Stimulated activated naive B cell treated with anti-CD40 and anti-IgM and Interleukin-4, amounts not matched to agents 10 μg/mL and 1 μg/mL and 100 μg/mL, for 72 hours (primary cell): ENCODE measurements around the gene ANK2.

Experiments
- ATAC-seq, 2 donors: fragments of 150-1000 bp; cut with Tn5 transposase; replicated peaks; 2 replicates each; pipeline ENCODE4 v1.10.0; 2021; ENCODE audit warnings: moderate library complexity in 1 of 2
- DNase-seq: peaks from one replicate; pipeline ENCODE4 v3.0.0; 2021
- H3K27ac Mint-ChIP-seq: one replicate; pipeline ENCODE4 v1.8.0; 2022; ENCODE audit warnings: mild to moderate bottlenecking, mixed read lengths
- H3K27me3 Mint-ChIP-seq, 2 donors: one replicate each; pipeline ENCODE4 v1.8.0; 2022; ENCODE audit warnings: mixed read lengths in 2 of 2
- H3K36me3 Mint-ChIP-seq, 2 donors: one replicate each; pipeline ENCODE4 v1.8.0; 2022; ENCODE audit warnings: mixed read lengths in 2 of 2, mild to moderate bottlenecking in 1 of 2
- H3K4me1 Mint-ChIP-seq, 2 donors: one replicate each; pipeline ENCODE4 v1.8.0; 2022; ENCODE audit warnings: mixed read lengths in 2 of 2, mild to moderate bottlenecking in 1 of 2
- H3K4me3 Mint-ChIP-seq, 2 donors: one replicate each; pipeline ENCODE4 v1.8.0; 2022; ENCODE audit warnings: mild to moderate bottlenecking in 2 of 2, mixed read lengths in 2 of 2, moderate library complexity in 1 of 2
- H3K9me3 Mint-ChIP-seq, 2 donors: one replicate each; pipeline ENCODE4 v1.8.0; 2022; ENCODE audit warnings: mixed read lengths in 2 of 2, mild to moderate bottlenecking in 1 of 2

Gene ANK2

GRCh38 chr4:113335746-113336145, 286.3 kb downstream of the ANK2 start:
- Mint-ChIP-seq H3K27ac (no peak overlapping the region), H3K4me1 (no peaks in the 10 kb centered on the region), H3K36me3 (no peaks in the 10 kb centered on the region), H3K27me3 (peaks cover 6 to 12% of the 10 kb centered on the region in 2 donors), H3K9me3 (no peaks in the 10 kb centered on the region), H3K4me3 (no peak overlapping the region)
- DNase-seq, result no peak
- ATAC-seq, result no peak

DNA sequence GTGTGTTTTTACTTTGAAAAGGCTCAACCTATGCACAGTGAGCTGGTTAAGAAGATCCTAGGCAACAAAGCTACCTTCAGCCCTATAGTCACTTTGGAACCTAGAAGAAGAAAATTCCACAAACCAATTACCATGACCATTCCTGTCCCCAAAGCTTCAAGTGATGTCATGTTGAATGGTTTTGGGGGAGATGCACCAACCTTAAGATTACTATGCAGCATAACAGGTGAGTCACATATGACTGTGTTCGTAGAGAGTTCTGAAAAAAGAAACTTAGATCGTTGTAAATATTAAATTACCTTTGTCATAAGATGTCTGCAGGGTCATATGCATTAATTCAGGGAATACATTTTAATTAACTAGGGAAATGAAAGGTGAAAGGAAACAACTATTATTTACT, 287.1 kb downstream of the ANK2 start:
- peaks cover 6 to 12% of the 10 kb centered on the region in 2 donors for H3K27me3 Mint-ChIP-seq
- H3K4me3 Mint-ChIP-seq, result no peak overlapping the region
- no peak for DNase-seq
- ATAC-seq, result no peak
- H3K36me3 Mint-ChIP-seq, result no peaks in the 10 kb centered on the region
- H3K27ac Mint-ChIP-seq, result no peak overlapping the region
- H3K9me3 Mint-ChIP-seq, result no peaks in the 10 kb centered on the region
- no peaks in the 10 kb centered on the region for H3K4me1 Mint-ChIP-seq

- DNase-seq (no peak), ATAC-seq (no peak)
- H3K27ac Mint-ChIP-seq, result no peak overlapping the region
- peaks cover 0 to 2% of the 10 kb centered on the region in 2 donors for H3K9me3 Mint-ChIP-seq
- H3K4me3 Mint-ChIP-seq, result no peak overlapping the region
- H3K4me1 Mint-ChIP-seq, result no peaks in the 10 kb centered on the region
- H3K27me3 Mint-ChIP-seq, result peaks cover 6 to 12% of the 10 kb centered on the region in 2 donors
- no peaks in the 10 kb centered on the region for H3K36me3 Mint-ChIP-seq
Measured at GRCh38 chr4:113339430-113339813, 290.0 kb downstream of the ANK2 start.

DNA sequence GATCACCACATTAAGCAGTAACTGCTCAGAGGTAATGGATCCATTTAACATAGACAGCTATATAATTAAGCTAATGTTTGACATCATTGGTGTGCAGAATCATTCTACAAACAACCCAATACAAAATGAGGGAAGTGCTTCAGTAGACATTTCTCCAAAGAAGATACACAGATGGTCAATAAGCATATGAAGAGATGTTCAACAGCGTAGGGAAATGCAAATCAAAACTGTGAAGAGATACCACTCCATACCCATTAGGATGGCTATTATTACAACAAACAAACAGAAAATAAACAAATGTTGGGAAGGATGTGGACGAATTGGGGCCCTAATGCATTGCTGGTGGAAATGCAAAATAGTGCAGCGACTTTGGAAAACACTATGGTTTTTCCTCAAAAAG, 294.6 kb downstream of the ANK2 start:
- H3K27me3 Mint-ChIP-seq, result peaks cover 11% of the 10 kb centered on the region in 2 donors
- ATAC-seq (no peak), DNase-seq (no peak)
- no peak overlapping the region for H3K4me3 Mint-ChIP-seq
- no peaks in the 10 kb centered on the region for H3K36me3 Mint-ChIP-seq
- peaks cover 0 to 2% of the 10 kb centered on the region in 2 donors for H3K9me3 Mint-ChIP-seq
- H3K4me1 Mint-ChIP-seq, result peaks cover 0 to under 1% of the 10 kb centered on the region in 2 donors
- no peak overlapping the region for H3K27ac Mint-ChIP-seq

- H3K27ac Mint-ChIP-seq, result no peak overlapping the region
- H3K4me1 Mint-ChIP-seq, result peaks cover 3 to 8% of the 10 kb centered on the region in 2 donors
- H3K4me3 Mint-ChIP-seq, result no peak overlapping the region
- peaks cover 9 to 21% of the 10 kb centered on the region in 2 donors for H3K27me3 Mint-ChIP-seq
- ATAC-seq, result no peak
- H3K36me3 Mint-ChIP-seq, result no peaks in the 10 kb centered on the region
- DNase-seq, result no peak
- H3K9me3 Mint-ChIP-seq, result peaks cover 0 to 2% of the 10 kb centered on the region in 2 donors
Measured at GRCh38 chr4:113347245-113347644, 297.8 kb downstream of the ANK2 start.

DNA sequence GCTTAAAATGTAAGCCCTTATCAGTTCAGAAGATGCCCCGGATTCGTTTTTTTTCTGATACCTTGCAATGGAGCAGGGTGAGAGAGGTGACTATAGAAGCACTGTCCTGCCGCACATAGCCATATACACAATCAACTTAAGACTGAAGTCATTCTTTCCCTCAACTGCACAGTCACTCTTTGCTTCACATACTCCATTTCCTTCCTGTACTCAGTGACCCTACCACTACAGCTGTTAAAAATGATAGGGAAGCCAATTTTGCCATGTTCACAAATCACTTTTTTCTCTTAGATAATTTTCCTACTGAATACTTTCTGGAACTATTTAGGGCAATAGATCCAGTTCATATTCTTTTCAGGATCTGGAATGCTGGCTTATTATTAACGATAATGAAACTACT, 300.0 kb downstream of the ANK2 start:
- ATAC-seq, result no peak

DNA sequence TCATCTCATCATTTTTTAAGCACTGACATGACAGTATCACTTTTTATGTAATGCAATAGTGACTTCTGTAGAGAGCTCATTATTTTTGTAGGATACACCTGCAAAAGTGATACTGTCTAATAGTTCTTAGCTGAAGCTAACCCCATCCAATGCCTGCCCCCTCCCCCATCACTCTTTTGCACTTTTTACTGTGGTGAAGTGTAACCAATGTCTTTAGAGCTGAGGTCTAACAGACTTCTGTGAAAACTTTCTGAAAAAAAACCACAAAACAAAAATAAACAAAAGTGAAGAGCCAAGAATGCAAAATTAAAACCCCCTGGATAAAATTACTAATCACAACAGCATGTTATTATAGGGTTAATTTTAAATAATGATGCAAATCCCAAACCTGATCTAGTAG, 301.1 kb downstream of the ANK2 start:
- ATAC-seq, result no peak
- H3K27me3 Mint-ChIP-seq, result peaks cover 40 to 52% of the 10 kb centered on the region in 2 donors
- no peak overlapping the region for H3K27ac Mint-ChIP-seq
- no peak overlapping the region for H3K4me3 Mint-ChIP-seq
- no peaks in the 10 kb centered on the region for H3K36me3 Mint-ChIP-seq
- DNase-seq, result no peak
- peaks cover 13 to 22% of the 10 kb centered on the region in 2 donors for H3K4me1 Mint-ChIP-seq
- no peaks in the 10 kb centered on the region for H3K9me3 Mint-ChIP-seq

More for the DNA sequence above, 300.0 kb downstream of the ANK2 start:
- DNase-seq, result no peak
- H3K4me3 Mint-ChIP-seq, result no peak overlapping the region
- no peaks in the 10 kb centered on the region for H3K9me3 Mint-ChIP-seq
- no peaks in the 10 kb centered on the region for H3K36me3 Mint-ChIP-seq
- peaks cover 3 to 10% of the 10 kb centered on the region in 2 donors for H3K4me1 Mint-ChIP-seq
- H3K27me3 Mint-ChIP-seq, result peaks cover 30 to 43% of the 10 kb centered on the region in 2 donors
- no peak overlapping the region for H3K27ac Mint-ChIP-seq

DNA sequence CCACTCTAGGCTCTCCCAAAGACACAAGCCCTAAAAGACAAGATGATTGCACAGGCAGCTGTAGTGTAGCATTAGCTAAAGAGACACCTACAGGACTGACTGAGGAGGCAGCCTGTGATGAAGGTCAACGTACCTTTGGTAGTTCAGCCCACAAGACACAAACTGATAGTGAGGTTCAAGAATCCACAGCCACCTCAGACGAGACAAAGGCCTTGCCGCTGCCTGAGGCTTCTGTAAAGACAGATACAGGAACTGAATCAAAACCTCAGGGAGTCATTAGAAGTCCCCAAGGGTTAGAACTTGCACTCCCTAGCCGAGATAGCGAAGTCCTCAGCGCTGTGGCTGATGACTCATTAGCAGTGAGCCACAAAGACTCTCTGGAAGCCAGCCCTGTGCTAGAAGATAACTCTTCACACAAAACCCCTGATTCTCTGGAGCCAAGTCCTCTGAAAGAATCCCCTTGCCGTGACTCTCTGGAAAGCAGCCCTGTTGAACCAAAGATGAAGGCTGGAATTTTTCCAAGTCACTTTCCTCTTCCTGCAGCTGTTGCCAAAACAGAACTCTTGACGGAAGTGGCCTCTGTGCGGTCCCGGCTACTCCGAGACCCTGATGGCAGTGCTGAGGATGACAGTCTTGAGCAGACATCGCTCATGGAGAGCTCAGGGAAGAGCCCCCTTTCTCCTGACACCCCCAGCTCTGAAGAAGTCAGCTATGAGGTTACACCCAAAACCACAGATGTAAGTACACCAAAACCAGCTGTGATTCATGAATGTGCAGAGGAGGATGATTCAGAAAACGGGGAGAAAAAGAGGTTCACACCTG, 306.3 kb downstream of the ANK2 start:
- Mint-ChIP-seq H3K27ac (peak overlapping the region; percentile 20), H3K4me3 (peak overlapping the region; percentile 0 to 50), H3K9me3 (peaks cover 4 to 5% of the 10 kb centered on the region in 2 donors), H3K4me1 (peaks cover 16 to 23% of the 10 kb centered on the region in 2 donors), H3K36me3 (peaks cover 0 to 6% of the 10 kb centered on the region in 2 donors), H3K27me3 (peaks cover 61 to 71% of the 10 kb centered on the region in 2 donors)
- ATAC-seq (peak; percentile 99), DNase-seq (peak; percentile 80)

DNA sequence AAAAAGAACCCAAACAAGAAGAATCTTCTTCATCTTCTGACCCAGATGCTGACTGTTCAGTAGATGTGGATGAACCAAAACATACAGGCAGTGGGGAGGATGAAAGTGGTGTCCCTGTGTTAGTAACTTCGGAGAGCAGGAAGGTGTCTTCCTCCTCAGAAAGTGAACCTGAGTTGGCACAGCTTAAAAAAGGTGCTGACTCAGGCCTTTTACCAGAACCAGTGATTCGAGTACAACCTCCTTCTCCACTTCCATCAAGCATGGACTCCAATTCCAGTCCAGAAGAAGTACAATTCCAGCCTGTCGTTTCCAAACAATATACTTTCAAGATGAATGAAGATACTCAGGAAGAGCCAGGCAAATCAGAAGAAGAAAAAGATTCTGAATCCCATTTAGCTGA, 307.0 kb downstream of the ANK2 start:
- no peak for ATAC-seq
- H3K27me3 Mint-ChIP-seq, result peaks cover 62 to 71% of the 10 kb centered on the region in 2 donors
- H3K9me3 Mint-ChIP-seq, result peaks cover 4 to 5% of the 10 kb centered on the region in 2 donors
- H3K27ac Mint-ChIP-seq, result no peak overlapping the region
- peaks cover 0 to 6% of the 10 kb centered on the region in 2 donors for H3K36me3 Mint-ChIP-seq
- no peak overlapping the region for H3K4me3 Mint-ChIP-seq
- peaks cover 16 to 23% of the 10 kb centered on the region in 2 donors for H3K4me1 Mint-ChIP-seq
- DNase-seq, result no peak

DNA sequence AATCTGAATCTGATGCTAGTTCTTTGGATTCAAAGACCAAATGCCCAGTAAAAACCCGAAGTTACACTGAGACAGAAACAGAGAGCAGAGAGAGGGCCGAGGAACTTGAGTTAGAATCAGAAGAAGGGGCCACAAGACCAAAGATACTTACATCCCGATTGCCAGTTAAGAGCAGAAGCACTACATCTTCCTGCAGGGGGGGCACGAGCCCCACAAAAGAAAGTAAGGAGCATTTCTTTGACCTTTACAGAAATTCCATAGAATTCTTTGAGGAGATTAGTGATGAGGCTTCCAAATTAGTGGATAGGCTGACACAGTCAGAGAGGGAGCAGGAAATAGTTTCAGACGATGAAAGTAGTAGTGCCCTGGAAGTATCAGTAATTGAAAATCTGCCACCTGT, 309.3 kb downstream of the ANK2 start:
- Mint-ChIP-seq H3K27me3 (peaks cover 41 to 53% of the 10 kb centered on the region in 2 donors), H3K4me1 (peaks cover 16 to 23% of the 10 kb centered on the region in 2 donors)

DNA sequence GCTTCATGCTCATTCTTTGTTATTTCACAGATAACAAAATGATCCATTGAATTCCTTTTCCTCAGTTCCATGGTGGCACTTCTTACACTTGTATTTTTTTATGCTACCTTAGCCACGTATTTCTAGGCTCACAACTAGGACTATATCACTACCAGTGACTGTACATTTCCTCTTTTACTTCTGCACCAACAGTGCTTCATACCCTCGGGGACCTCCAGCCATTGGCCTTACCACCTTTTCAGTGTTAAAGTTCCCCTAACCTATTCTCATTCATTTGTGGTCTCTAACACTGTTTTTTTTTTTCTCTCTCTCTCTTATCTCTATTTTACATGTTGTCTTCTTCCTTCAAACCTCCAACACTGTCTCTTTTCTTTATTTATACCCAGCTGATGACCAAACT, 315.9 kb downstream of the ANK2 start:
- Mint-ChIP-seq H3K27ac (no peak overlapping the region), H3K9me3 (no peaks in the 10 kb centered on the region), H3K4me3 (no peak overlapping the region), H3K36me3 (no peaks in the 10 kb centered on the region), H3K27me3 (peaks cover 4 to 9% of the 10 kb centered on the region in 2 donors), H3K4me1 (no peaks in the 10 kb centered on the region)
- ATAC-seq (peak; percentile 67 to 86), DNase-seq (no peak)

More for the DNA sequence above, 309.3 kb downstream of the ANK2 start:
- Mint-ChIP-seq H3K36me3 (peaks cover 0 to 6% of the 10 kb centered on the region in 2 donors), H3K9me3 (peaks cover 4 to 5% of the 10 kb centered on the region in 2 donors), H3K4me3 (no peak overlapping the region), H3K27ac (no peak overlapping the region)
- no peak for ATAC-seq
- no peak for DNase-seq

DNA sequence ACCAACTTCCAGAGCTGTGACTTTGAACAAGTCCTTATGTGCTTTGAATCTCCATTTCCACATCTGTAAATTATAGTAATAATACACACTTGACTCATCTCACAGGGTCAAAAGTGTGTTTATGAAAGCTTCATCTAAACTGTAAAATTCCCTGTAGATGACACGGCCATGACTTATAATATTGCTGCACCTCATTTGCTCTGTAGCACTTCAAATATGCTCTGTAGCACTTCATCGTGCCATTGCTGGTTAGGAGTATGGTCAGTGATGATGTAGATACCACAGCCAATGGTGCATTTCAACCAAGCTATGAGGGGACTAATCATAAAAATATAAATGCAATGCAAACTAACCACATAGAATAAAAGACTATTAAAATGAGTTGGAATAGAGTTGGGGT, 318.6 kb downstream of the ANK2 start:
- Mint-ChIP-seq H3K4me3 (no peak overlapping the region), H3K4me1 (no peaks in the 10 kb centered on the region), H3K9me3 (no peaks in the 10 kb centered on the region), H3K27me3 (peaks cover 4 to 5% of the 10 kb centered on the region in 2 donors), H3K27ac (no peak overlapping the region), H3K36me3 (no peaks in the 10 kb centered on the region)
- no peak for ATAC-seq
- no peak for DNase-seq

GRCh38 chr4:113371111-113371510, 321.7 kb downstream of the ANK2 start:
- Mint-ChIP-seq H3K27me3 (peaks cover 4 to 6% of the 10 kb centered on the region in 2 donors), H3K36me3 (no peaks in the 10 kb centered on the region), H3K27ac (no peak overlapping the region), H3K4me3 (no peak overlapping the region), H3K4me1 (no peaks in the 10 kb centered on the region), H3K9me3 (no peaks in the 10 kb centered on the region)
- ATAC-seq (no peak), DNase-seq (no peak)

DNA sequence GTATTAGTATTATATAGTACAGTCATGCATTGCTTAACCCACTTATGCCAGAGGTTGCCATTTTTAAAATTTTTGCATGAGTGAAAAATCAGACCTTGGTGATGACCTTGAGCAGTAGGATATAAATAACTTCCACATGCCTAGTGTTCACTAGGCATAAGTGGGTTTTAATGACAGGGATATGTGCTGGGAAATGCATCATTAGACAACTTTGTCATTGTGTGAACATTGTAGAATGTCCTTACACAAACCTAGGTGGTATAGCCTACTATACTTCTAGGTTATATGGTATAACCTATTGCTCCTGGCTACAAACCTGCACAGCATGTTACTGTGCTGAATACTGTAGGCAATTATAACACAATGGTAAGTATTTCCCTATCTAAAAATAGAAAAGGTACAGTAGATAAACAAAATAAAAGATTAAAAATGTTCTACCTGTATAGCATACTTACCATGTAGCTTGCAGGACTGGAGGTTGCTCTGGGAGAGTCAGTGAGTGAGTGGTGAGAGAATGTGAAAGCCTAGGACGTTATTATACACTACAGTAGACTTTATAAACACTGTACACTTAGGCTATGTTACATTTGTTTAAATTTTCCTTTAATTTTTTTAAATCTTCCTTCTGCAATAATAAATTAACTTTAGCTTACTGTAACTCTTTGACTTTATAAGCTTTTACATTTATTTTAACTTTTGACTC, 326.7 kb downstream of the ANK2 start:
- no peak for ATAC-seq
- H3K4me3 Mint-ChIP-seq, result no peak overlapping the region

DNA sequence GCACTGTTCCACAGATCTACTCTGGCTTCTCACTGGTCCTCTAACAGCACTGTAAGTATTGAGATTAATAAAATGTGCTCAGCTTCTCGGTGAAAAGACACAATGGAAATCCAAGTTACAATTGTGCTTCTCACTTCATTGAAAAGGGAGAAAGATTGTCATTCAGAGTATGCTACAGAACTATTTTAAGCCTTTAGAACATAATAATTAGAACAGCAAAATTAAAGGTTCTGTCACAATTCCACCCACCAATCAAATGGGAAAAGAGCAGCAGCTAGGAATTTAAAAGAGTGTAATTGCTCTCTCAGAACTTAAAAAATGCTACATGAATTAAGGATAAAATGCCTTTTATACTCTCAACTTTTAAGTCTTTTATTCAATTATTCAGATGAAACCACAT, 329.4 kb downstream of the ANK2 start:
- Mint-ChIP-seq H3K36me3 (no peaks in the 10 kb centered on the region), H3K9me3 (no peaks in the 10 kb centered on the region), H3K4me3 (no peak overlapping the region), H3K4me1 (no peaks in the 10 kb centered on the region), H3K27me3 (peaks cover 6 to 16% of the 10 kb centered on the region in 2 donors), H3K27ac (no peak overlapping the region)
- DNase-seq (no peak), ATAC-seq (no peak)

More for the DNA sequence above, 326.7 kb downstream of the ANK2 start:
- no peaks in the 10 kb centered on the region for H3K9me3 Mint-ChIP-seq
- H3K36me3 Mint-ChIP-seq, result no peaks in the 10 kb centered on the region
- no peak for DNase-seq
- H3K4me1 Mint-ChIP-seq, result no peaks in the 10 kb centered on the region
- no peak overlapping the region for H3K27ac Mint-ChIP-seq
- H3K27me3 Mint-ChIP-seq, result peaks cover 7 to 12% of the 10 kb centered on the region in 2 donors
